Measurements from ENCODE around the gene CTPS2.
"Not testable (repeated sequence)": the region's sequence is repeated elsewhere in the genome, so short reads cannot be mapped to it uniquely, and the experiment has no call there.

The CTPS2 gene

GRCh38 chrX:16712548-16713155 lies at the start of gene CTPS2:
TSS of gene CTPS2 (minus strand) at chrX:16712669. CDS start at chrX:16702902, 9,767 bp downstream.
- DNase-seq: peak; percentile 59

GRCh38 chrX:16761500-16761899 lies 49.0 kb upstream of the CTPS2 start:
- not testable (repeated sequence) for DNase-seq

- DNase-seq: no peak
These were observed 44.3 kb upstream of the CTPS2 start for GRCh38 chrX:16756724-16757123.

- no peak for DNase-seq
These were observed 41.5 kb upstream of the CTPS2 start for GRCh38 chrX:16754019-16754418.

GRCh38 chrX:16750136-16750535 lies 37.7 kb upstream of the CTPS2 start:
- DNase-seq: no peak

GRCh38 chrX:16748425-16748824 lies 36.0 kb upstream of the CTPS2 start:
- DNase-seq: no peak

GRCh38 chrX:16745659-16746058 lies 33.2 kb upstream of the CTPS2 start:
- no peak for DNase-seq

- DNase-seq: no peak
These were observed 32.6 kb upstream of the CTPS2 start for GRCh38 chrX:16745102-16745501.

- DNase-seq: no peak
These were observed 31.3 kb upstream of the CTPS2 start for GRCh38 chrX:16743604-16744325.

- DNase-seq: no peak
These were observed 27.1 kb upstream of the CTPS2 start for GRCh38 chrX:16739574-16739973.

- DNase-seq: no peak
These were observed 24.6 kb upstream of the CTPS2 start for GRCh38 chrX:16737024-16737423.

GRCh38 chrX:16733013-16733412 lies 20.5 kb upstream of the CTPS2 start:
- DNase-seq: no peak

GRCh38 chrX:16730450-16730849 lies 18.0 kb upstream of the CTPS2 start:
- DNase-seq: no peak

- DNase-seq: no peak
These were observed 15.2 kb upstream of the CTPS2 start for GRCh38 chrX:16727637-16728036.

GRCh38 chrX:16726347-16726988 lies 14.0 kb upstream of the CTPS2 start:
- not testable (repeated sequence) for DNase-seq

GRCh38 chrX:16725072-16725471 lies 12.6 kb upstream of the CTPS2 start:
- no peak for DNase-seq

- DNase-seq: no peak
These were observed 10.0 kb upstream of the CTPS2 start for GRCh38 chrX:16722481-16722880.

- DNase-seq: peak; percentile 95
These were observed 7.0 kb upstream of the CTPS2 start, which contains the start of gene SYAP1 for GRCh38 chrX:16719334-16720084. TSS of gene SYAP1 (plus strand) at chrX:16719612. CDS start at chrX:16719725, 113 bp downstream.

- DNase-seq: no peak
These were observed 6.4 kb upstream of the CTPS2 start for GRCh38 chrX:16718824-16719333.

- not testable (repeated sequence) for DNase-seq
These were observed 4.0 kb upstream of the CTPS2 start for GRCh38 chrX:16716451-16716850.

- DNase-seq: not testable (repeated sequence)
These were observed 3.2 kb upstream of the CTPS2 start for GRCh38 chrX:16715638-16716037.

- DNase-seq: no peak
These were observed 2.0 kb upstream of the CTPS2 start for GRCh38 chrX:16714504-16714903.
